GM12878 (cell line): ENCODE measurements around the gene SERF1B.
"Not testable (repeated sequence)": the region's sequence is repeated elsewhere in the genome, so short reads cannot be mapped to it uniquely, and the experiment has no call there.

Experiments
- EZH2 ChIP-seq: IDR thresholded peaks from 2 replicates; pipeline ENCODE4 v1.6.1; 2012; ENCODE audit warnings: low read depth, mild to moderate bottlenecking, control low read depth, inconsistent platforms, low read length, borderline replicate concordance; ENCODE audit not compliant: control insufficient read depth
- PAX5 ChIP-seq: IDR thresholded peaks from 2 replicates; pipeline ENCODE4 v1.6.1; 2011; ENCODE audit warnings: low read depth, low read length, borderline replicate concordance
- YY1 ChIP-seq: IDR thresholded peaks from 2 replicates; pipeline ENCODE4 v1.6.1; 2011; ENCODE audit warnings: low read depth, mild to moderate bottlenecking, low read length
- TF ChIP-seq, protein P1 (sequence below), 3 experiments: IDR thresholded peaks in 2 of 3; conservative IDR thresholded peaks in 1 of 3; 2 replicates each; pipeline ENCODE4 v1.5.1; 2011; ENCODE audit warnings: low read depth in 3 of 3, low read length in 3 of 3, mild to moderate bottlenecking in 3 of 3, control low read depth in 2 of 3, moderate library complexity in 2 of 3, inconsistent platforms in 1 of 3, mixed read lengths in 1 of 3; ENCODE audit not compliant: control insufficient read depth in 2 of 3, insufficient read depth in 1 of 3; ENCODE audit errors: extremely low read depth in 1 of 3
- TF ChIP-seq, protein P2 (sequence below): fragments of 450-650 bp; conservative IDR thresholded peaks from 2 replicates; pipeline ENCODE4 v1.6.1; 2017; ENCODE audit warnings: mild to moderate bottlenecking, moderate library complexity

DNA sequence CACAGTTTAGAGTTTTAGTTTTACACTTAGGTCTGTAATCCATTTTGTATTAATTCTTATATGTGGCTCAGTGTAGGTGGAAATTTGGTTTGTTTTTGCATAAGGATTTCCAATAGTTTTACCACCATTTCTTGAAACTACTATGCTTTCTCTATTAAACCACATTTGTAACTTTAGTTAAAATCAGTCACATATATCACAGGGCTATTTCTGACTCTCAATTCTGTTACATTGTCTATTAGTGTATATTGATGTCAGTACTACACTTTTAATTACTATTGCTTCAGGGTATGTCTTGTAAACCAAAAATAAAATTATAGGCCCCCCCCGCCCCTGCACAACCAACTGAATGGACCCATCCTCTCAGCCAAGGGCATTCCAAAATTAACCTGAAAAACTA lies 32.1 kb downstream of the SERF1B start:
- not testable (repeated sequence) for TF ChIP-seq PAX5, EZH2, YY1
- TF ChIP-seq, protein P1, sequence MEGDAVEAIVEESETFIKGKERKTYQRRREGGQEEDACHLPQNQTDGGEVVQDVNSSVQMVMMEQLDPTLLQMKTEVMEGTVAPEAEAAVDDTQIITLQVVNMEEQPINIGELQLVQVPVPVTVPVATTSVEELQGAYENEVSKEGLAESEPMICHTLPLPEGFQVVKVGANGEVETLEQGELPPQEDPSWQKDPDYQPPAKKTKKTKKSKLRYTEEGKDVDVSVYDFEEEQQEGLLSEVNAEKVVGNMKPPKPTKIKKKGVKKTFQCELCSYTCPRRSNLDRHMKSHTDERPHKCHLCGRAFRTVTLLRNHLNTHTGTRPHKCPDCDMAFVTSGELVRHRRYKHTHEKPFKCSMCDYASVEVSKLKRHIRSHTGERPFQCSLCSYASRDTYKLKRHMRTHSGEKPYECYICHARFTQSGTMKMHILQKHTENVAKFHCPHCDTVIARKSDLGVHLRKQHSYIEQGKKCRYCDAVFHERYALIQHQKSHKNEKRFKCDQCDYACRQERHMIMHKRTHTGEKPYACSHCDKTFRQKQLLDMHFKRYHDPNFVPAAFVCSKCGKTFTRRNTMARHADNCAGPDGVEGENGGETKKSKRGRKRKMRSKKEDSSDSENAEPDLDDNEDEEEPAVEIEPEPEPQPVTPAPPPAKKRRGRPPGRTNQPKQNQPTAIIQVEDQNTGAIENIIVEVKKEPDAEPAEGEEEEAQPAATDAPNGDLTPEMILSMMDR (IDR thresholded peaks at IDR 0.05 in 2 of 3, conservative IDR thresholded peaks at IDR 0.05 in 1 of 3; ENCODE audit: control insufficient read depth in 2 of 3, extremely low read depth in 1 of 3, insufficient read depth in 1 of 3, low read depth in 3 of 3, low read length in 3 of 3), result not testable (repeated sequence)
- TF ChIP-seq, protein P2, sequence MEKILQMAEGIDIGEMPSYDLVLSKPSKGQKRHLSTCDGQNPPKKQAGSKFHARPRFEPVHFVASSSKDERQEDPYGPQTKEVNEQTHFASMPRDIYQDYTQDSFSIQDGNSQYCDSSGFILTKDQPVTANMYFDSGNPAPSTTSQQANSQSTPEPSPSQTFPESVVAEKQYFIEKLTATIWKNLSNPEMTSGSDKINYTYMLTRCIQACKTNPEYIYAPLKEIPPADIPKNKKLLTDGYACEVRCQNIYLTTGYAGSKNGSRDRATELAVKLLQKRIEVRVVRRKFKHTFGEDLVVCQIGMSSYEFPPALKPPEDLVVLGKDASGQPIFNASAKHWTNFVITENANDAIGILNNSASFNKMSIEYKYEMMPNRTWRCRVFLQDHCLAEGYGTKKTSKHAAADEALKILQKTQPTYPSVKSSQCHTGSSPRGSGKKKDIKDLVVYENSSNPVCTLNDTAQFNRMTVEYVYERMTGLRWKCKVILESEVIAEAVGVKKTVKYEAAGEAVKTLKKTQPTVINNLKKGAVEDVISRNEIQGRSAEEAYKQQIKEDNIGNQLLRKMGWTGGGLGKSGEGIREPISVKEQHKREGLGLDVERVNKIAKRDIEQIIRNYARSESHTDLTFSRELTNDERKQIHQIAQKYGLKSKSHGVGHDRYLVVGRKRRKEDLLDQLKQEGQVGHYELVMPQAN, result not testable (repeated sequence)
